Measurements from ENCODE around the gene MBOAT7. TPM values are rescaled to one million over a fixed set of nuclear protein-coding genes. Genes with fewer than 3 reads are reported as not detected.

The MBOAT7 gene
- total RNA-seq, 1 experiment from 2014 or later, result 100 TPM

- peaks cover 16 to 28% of the 10 kb centered on the region in 2 experiments for H3K4me1 Mint-ChIP-seq
These were observed 20.1 kb downstream of the MBOAT7 start for GRCh38 chr19:54169149-54169740.

More at GRCh38 chr19:54169149-54169740, 20.1 kb downstream of the MBOAT7 start:
- no peak overlapping the region for H2BK120ac ChIP-seq (ENCODE audit: low read depth, low read length, poor library complexity, severe bottlenecking)
- H2BK15ac ChIP-seq (ENCODE audit: low read depth, low read length), result no peak overlapping the region
- WGBS (ENCODE audit: extremely low coverage, insufficient read length, low lambda C conversion rate), result no CpG with 5 or more reads among the region's 21 CpGs
- Mint-ChIP-seq H3K27me3 (ENCODE audit: low read depth) (peaks cover 15% of the 10 kb centered on the region), H3K36me3 (ENCODE audit: insufficient read depth in 1 of 3, low read depth in 3 of 3) (peaks cover 0 to 5% (median 0%) of the 10 kb centered on the region in 3 experiments; a peak in 2 of 7 replicates), H3K9me3 (peaks cover 0 to 3% of the 10 kb centered on the region in 2 experiments; a peak in 1 of 5 replicates), H3K27ac (no peak overlapping the region), H3K4me3 (no peak overlapping the region)
- no peak overlapping the region for H3K14ac ChIP-seq (ENCODE audit: insufficient read depth, low read length)
- no peaks in the 10 kb centered on the region for H3K9me3 ChIP-seq (ENCODE audit: control insufficient read depth, low read depth, low read length)
- H3K27me3 ChIP-seq (ENCODE audit: insufficient read depth, low read length), result no peaks in the 10 kb centered on the region
- H3K79me2 ChIP-seq (ENCODE audit: insufficient read depth, low read length), result no peaks in the 10 kb centered on the region
- H3T11ph ChIP-seq (ENCODE audit: low read length), result no peak overlapping the region
- no peak overlapping the region for H2AFZ ChIP-seq (ENCODE audit: low read length)
- no peaks in the 10 kb centered on the region for H3K4me1 ChIP-seq (ENCODE audit: insufficient read depth, low read length)
- H3K23me2 ChIP-seq (ENCODE audit: insufficient read length, low read depth, low read length, poor library complexity, severe bottlenecking), result peaks cover 7% of the 10 kb centered on the region
- no peak overlapping the region for H3K23ac ChIP-seq (ENCODE audit: insufficient read length, low read depth, low read length)
- no peak overlapping the region for H3K9ac ChIP-seq (ENCODE audit: extremely low read depth, insufficient read length, low read length)
- no peak overlapping the region for H2BK20ac ChIP-seq (ENCODE audit: low read depth, low read length, poor library complexity, severe bottlenecking)
- H4K8ac ChIP-seq (replicated peaks; ENCODE audit: insufficient read length, low read depth, low read length), result no peak overlapping the region
- H2BK5ac ChIP-seq (ENCODE audit: insufficient read length, low read length), result no peak overlapping the region
- H2BK12ac ChIP-seq (ENCODE audit: insufficient read length, low read depth, low read length), result no peak overlapping the region
- H3K4me2 ChIP-seq (ENCODE audit: insufficient read depth, insufficient read length, low read length), result no peak overlapping the region
- H3K18ac ChIP-seq (ENCODE audit: insufficient read length, low read depth, low read length), result no peak overlapping the region
- no peaks in the 10 kb centered on the region for H4K20me1 ChIP-seq (ENCODE audit: control insufficient read depth, insufficient read depth, insufficient read length)
- H3K79me1 ChIP-seq (ENCODE audit: insufficient read depth, low read depth, low read length, poor library complexity, severe bottlenecking), result no peaks in the 10 kb centered on the region
- H4K5ac ChIP-seq (ENCODE audit: insufficient read length, low read depth, low read length), result no peak overlapping the region
- no peak for DNase-seq
- H3K4ac ChIP-seq (ENCODE audit: low read depth, low read length), result no peak overlapping the region
- H2AK5ac ChIP-seq (ENCODE audit: insufficient read length, low read length), result no peak overlapping the region
- H3K27ac ChIP-seq (ENCODE audit: insufficient read length, low read depth, low read length), result no peak overlapping the region
- H3K56ac ChIP-seq (ENCODE audit: insufficient read length, low read depth, low read length), result no peak overlapping the region
- TF ChIP-seq CTCF (conservative IDR thresholded peaks at IDR 0.05), result no peak
- H4K91ac ChIP-seq (ENCODE audit: insufficient read length, low read depth, low read length), result no peak overlapping the region

All from H9 (cell line).